Pancreas (tissue), 10 donors: ENCODE measurements around the gene ANKRD45. TPM values are rescaled to one million over a fixed set of nuclear protein-coding genes. Genes with fewer than 3 reads are reported as not detected.
"Not testable (repeated sequence)": the region's sequence is repeated elsewhere in the genome, so short reads cannot be mapped to it uniquely, and the experiment has no call there.

Experiments used
- ATAC-seq, 4 donors: fragments of 200-7000 bp; cut with Tn5 transposase; one replicate each; pipeline versions ENCODE4 v1.8.0 to v1.9.1; 2020; ENCODE audit warnings: mild to moderate bottlenecking in 4 of 4, moderate library complexity in 4 of 4
- DNase-seq, 6 donors: peaks; one replicate each; pipeline ENCODE4 v3.0.0-alpha.2; 2020
- FAIRE-seq: peaks from 2 replicates; lab custom pipeline; 2012; peaks lifted over from hg19 to GRCh38; lab: Jason Lieb, UNC
- H3K27ac ChIP-seq, 4 donors: fragments of 200-600 bp; sonication (generic); 1 replicate in 3 of 4; 2 replicates in 1 of 4; pipeline versions ENCODE4 v1.5.0 to v1.8.0; 2020
- H3K27me3 ChIP-seq, 4 donors: fragments of 200-600 bp; one replicate each; pipeline ENCODE4 v1.8.0; 2021
- H3K36me3 ChIP-seq, 3 donors: fragments of 200-600 bp; sonication (generic) in 1 of 3; one replicate each; pipeline versions ENCODE4 v1.5.0 to v1.8.0; 2020 to 2021
- H3K4me1 ChIP-seq, 3 donors: fragments of 200-600 bp; one replicate each; pipeline ENCODE4 v1.8.0; 2021
- H3K4me3 ChIP-seq, 4 donors: fragments of 200-600 bp; sonication (generic) in 2 of 4; one replicate each; pipeline versions ENCODE4 v1.5.0 to v1.8.0; 2020 to 2021
- H3K9me3 ChIP-seq, 4 donors: fragments of 200-600 bp; one replicate each; pipeline ENCODE4 v1.8.0; 2021
- WGBS, 2 donors: extraction: QIAGEN DNeasy Blood & Tissue Kit; methylation state at CpG; one replicate each; pipeline ENCODE4 v1.1.7; 2013; 5-methylcytosine and 5-hydroxymethylcytosine counted together
- intact Hi-C, 3 donors: fragments of 100-400 bp; cut with DNase I; formaldehyde crosslinking; loops; one replicate each; pipeline versions ENCODE4 v1.11.1 to v1.14.2; 2022
- polyA plus RNA-seq, 2 donors: library from polyadenylated mRNA; stranded (reverse); fragments of 200-250 nt; gene quantifications; one replicate each; pipeline ENCODE4 v1.2.3, GENCODE V29; 2013
- total RNA-seq, 6 donors: library from RNA; stranded (reverse); fragmentation: NEBNext Ultra II Directional in 4 of 6; extraction: Animal tissue kit (Norgen Biotek cat#: 25700) in 4 of 6; gene quantifications; one replicate each; pipeline versions ENCODE4 v1.2.1 to v1.2.4, GENCODE V29; 2021 to 2023
- TF ChIP-seq, protein P1 (sequence below), 4 donors: fragments of 200-600 bp; sonication (generic) in 3 of 4; IDR thresholded peaks; one replicate each; pipeline versions ENCODE4 v1.5.0 to v1.8.0; 2021; ENCODE audit warnings: antibody characterized with exemption in 4 of 4
- donor health status: healthy with polysubstance abuse.
- donor health status: DM: no; HTN: no; CAD: no; lungs with moderate emphysema.
- donor health status: DM: no; HTN: no; CAD: no.
- donor health status: control.
- donor health status: control.
- donor health status: Bipolar disorder and iron deficiency.
- donor health status: DM: yes; HTN: yes; CAD: no.
- donor health status: DM: no; HTN: no; CAD: no.
- donor health status: DM: no; HTN: no; CAD: no.
- donor health status: DM: yes; HTN: yes; CAD: no.

Gene ANKRD45
- total and polyA plus RNA-seq, 8 donors: 0.15 to 0.52 (median 0.28) TPM

- DNase-seq (no peak), FAIRE-seq (no peak), ATAC-seq (no peak)
- Histone ChIP-seq H3K27me3 (no peaks in the 10 kb centered on the region), H3K4me1 (peaks cover 0 to 8% (median 7%) of the 10 kb centered on the region in 3 donors), H3K9me3 (no peaks in the 10 kb centered on the region), H3K4me3 (no peak within 1 kb of the TSS), H3K36me3 (no peaks in the 10 kb centered on the region), H3K27ac (no peak within 1 kb of the TSS)
- TF ChIP-seq, protein P1, sequence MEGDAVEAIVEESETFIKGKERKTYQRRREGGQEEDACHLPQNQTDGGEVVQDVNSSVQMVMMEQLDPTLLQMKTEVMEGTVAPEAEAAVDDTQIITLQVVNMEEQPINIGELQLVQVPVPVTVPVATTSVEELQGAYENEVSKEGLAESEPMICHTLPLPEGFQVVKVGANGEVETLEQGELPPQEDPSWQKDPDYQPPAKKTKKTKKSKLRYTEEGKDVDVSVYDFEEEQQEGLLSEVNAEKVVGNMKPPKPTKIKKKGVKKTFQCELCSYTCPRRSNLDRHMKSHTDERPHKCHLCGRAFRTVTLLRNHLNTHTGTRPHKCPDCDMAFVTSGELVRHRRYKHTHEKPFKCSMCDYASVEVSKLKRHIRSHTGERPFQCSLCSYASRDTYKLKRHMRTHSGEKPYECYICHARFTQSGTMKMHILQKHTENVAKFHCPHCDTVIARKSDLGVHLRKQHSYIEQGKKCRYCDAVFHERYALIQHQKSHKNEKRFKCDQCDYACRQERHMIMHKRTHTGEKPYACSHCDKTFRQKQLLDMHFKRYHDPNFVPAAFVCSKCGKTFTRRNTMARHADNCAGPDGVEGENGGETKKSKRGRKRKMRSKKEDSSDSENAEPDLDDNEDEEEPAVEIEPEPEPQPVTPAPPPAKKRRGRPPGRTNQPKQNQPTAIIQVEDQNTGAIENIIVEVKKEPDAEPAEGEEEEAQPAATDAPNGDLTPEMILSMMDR (IDR thresholded peaks at IDR 0.05): no peak
- intact Hi-C loops: no loop called here
- WGBS, 2 donors: 81 to 85% methylated on average over 1 of the region's 1 CpG
Measured at GRCh38 chr1:173635116-173635515, 34.5 kb downstream of the ANKRD45 start, which contains the start of gene TEX50. TSS of gene TEX50 (plus strand) at chr1:173635338. CDS start at chr1:173635522, 184 bp downstream.

DNA sequence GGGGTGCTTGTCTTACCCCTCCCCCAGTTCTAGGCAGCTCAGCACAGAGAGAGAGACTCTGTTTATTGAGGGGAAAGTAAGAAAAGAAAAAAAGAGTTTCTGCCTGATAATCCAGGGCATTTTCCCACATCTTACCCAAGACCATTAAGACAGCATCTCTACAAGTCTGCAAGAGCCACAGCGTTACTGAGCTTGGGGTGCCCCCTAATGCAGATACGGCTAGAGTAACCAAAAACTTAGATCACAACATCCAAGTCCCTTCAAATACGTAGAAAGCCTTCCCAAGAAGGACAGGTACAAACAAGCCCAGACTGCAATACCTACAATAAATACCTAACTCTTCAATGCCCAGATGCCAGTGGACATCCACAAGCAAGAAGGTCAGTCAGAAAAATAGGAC is 40.8 kb downstream of the ANKRD45 start:
- no peak for ATAC-seq
- intact Hi-C loops: no loop called here
- 91 to 92% methylated on average over 3 of the region's 3 CpGs for WGBS, 2 donors
- FAIRE-seq: no peak
- no peaks in the 10 kb centered on the region for H3K9me3 ChIP-seq
- TF ChIP-seq, protein P1 (IDR thresholded peaks at IDR 0.05): no peak
- DNase-seq: no peak
- no peaks in the 10 kb centered on the region for H3K4me1 ChIP-seq
- H3K36me3 ChIP-seq: no peaks in the 10 kb centered on the region
- H3K27ac ChIP-seq: no peak overlapping the region
- no peak overlapping the region for H3K4me3 ChIP-seq
- no peaks in the 10 kb centered on the region for H3K27me3 ChIP-seq

GRCh38 chr1:173627269-173627668 is 42.4 kb downstream of the ANKRD45 start:
- Histone ChIP-seq H3K27ac (no peak overlapping the region), H3K4me3 (no peak overlapping the region), H3K9me3 (no peaks in the 10 kb centered on the region), H3K36me3 (no peaks in the 10 kb centered on the region), H3K27me3 (no peaks in the 10 kb centered on the region), H3K4me1 (no peaks in the 10 kb centered on the region)
- ATAC-seq: no peak
- intact Hi-C loops: no loop called here
- no peak for DNase-seq
- TF ChIP-seq, protein P1 (IDR thresholded peaks at IDR 0.05): no peak
- FAIRE-seq: no peak

- no peaks in the 10 kb centered on the region for H3K36me3 ChIP-seq
- H3K27ac ChIP-seq: no peak overlapping the region
- TF ChIP-seq, protein P1 (IDR thresholded peaks at IDR 0.05): no peak
- FAIRE-seq (no peak), ATAC-seq (no peak), DNase-seq (no peak)
- intact Hi-C loops: no loop called here
- no peaks in the 10 kb centered on the region for H3K27me3 ChIP-seq
- H3K4me3 ChIP-seq: no peak overlapping the region
- H3K4me1 ChIP-seq: no peaks in the 10 kb centered on the region
- H3K9me3 ChIP-seq: no peaks in the 10 kb centered on the region
- 84 to 88% methylated on average over 4 of the region's 4 CpGs for WGBS, 2 donors
Measured at GRCh38 chr1:173616859-173617258, 52.8 kb downstream of the ANKRD45 start.

DNA sequence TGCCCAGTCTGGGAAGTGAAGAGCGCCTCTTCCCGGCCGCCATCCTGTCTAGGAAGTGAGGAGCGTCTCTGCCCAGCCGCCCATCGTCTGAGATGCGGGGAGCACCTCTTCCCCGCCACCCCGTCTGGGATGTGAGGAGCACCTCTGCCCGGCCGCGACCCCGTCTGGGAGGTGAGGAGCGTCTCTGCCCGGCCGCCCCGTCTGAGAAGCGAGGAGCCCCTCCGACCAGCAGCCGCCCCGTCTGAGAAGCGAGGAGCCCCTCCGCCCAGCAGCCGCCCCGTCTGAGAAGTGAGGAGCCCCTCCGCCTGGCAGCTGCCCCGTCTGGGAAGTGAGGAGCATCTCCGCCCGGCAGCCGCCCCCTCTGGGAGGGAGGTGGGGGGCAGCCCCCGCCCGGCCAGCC is 56.6 kb downstream of the ANKRD45 start:
- H3K4me1 ChIP-seq, intact Hi-C loops, H3K9me3 ChIP-seq, ATAC-seq, H3K36me3 ChIP-seq, H3K27ac ChIP-seq, FAIRE-seq, H3K4me3 ChIP-seq, H3K27me3 ChIP-seq: not testable (repeated sequence)
- peak in 1 of 6 donors; percentile 44 for DNase-seq
- 93 to 95% methylated on average over 28 to 32 of the region's 32 CpGs for WGBS, 2 donors
